Lung (tissue), 12 donors: Measurements from ENCODE around the gene PXN. TPM values are rescaled to one million over a fixed set of nuclear protein-coding genes. Genes with fewer than 3 reads are reported as not detected.
"Not testable (repeated sequence)": the region's sequence is repeated elsewhere in the genome, so short reads cannot be mapped to it uniquely, and the experiment has no call there.

Source experiments
- ATAC-seq: fragments of 200-7000 bp; cut with Tn5 transposase; one replicate; pipeline ENCODE4 v1.9.1; 2020; ENCODE audit warnings: moderate number of reproducible peaks; ENCODE audit not compliant: insufficient read depth, low FRiP score
- DNase-seq, 3 donors: peaks; one replicate each; pipeline ENCODE4 v3.0.0-alpha.2; 2013 to 2017
- H3K27ac ChIP-seq, 2 donors: one replicate each; pipeline ENCODE4 v1.5.1; 2013; ENCODE audit warnings: mild to moderate bottlenecking in 2 of 2, moderate library complexity in 2 of 2, control low read depth in 1 of 2, inconsistent platforms in 1 of 2, low read depth in 1 of 2, low read length in 1 of 2
- H3K27me3 ChIP-seq, 3 donors: one replicate each; pipeline ENCODE4 v1.5.1; 2013; ENCODE audit warnings: low read length in 2 of 3; ENCODE audit not compliant: control insufficient read depth in 3 of 3, insufficient read depth in 3 of 3
- H3K36me3 ChIP-seq, 4 donors: one replicate each; pipeline ENCODE4 v1.5.1; 2013; ENCODE audit warnings: low read length in 4 of 4, mild to moderate bottlenecking in 1 of 4, moderate library complexity in 1 of 4; ENCODE audit not compliant: control insufficient read depth in 4 of 4, insufficient read depth in 4 of 4
- H3K4me1 ChIP-seq, 5 donors: one replicate each; pipeline ENCODE4 v1.5.1; 2013; ENCODE audit warnings: low read length in 5 of 5, mild to moderate bottlenecking in 2 of 5, moderate library complexity in 1 of 5; ENCODE audit not compliant: control insufficient read depth in 5 of 5, insufficient read depth in 5 of 5
- H3K4me3 ChIP-seq: one replicate; pipeline ENCODE4 v1.5.1; 2013; ENCODE audit warnings: mild to moderate bottlenecking, control low read depth, moderate library complexity
- H3K9ac ChIP-seq, 2 donors: one replicate each; pipeline ENCODE4 v1.5.1; 2013; ENCODE audit warnings: low read length in 2 of 2, control low read depth in 1 of 2; ENCODE audit not compliant: insufficient read depth in 1 of 2
- H3K9me3 ChIP-seq, 4 donors: one replicate each; pipeline ENCODE4 v1.5.1; 2013; ENCODE audit warnings: low read length in 3 of 4, mild to moderate bottlenecking in 1 of 4, moderate library complexity in 1 of 4; ENCODE audit not compliant: control insufficient read depth in 4 of 4, insufficient read depth in 3 of 4
- CTCF ChIP-seq: IDR thresholded peaks from 2 replicates; pipeline ENCODE4 v1.5.1; 2012; ENCODE audit warnings: mild to moderate bottlenecking; ENCODE audit errors: control extremely low read depth, extremely low read depth
- WGBS, 2 donors: extraction: QIAGEN DNeasy Blood & Tissue Kit; methylation state at CpG; one replicate each; pipeline ENCODE4 v1.1.7; 2013; 5-methylcytosine and 5-hydroxymethylcytosine counted together
- polyA plus RNA-seq, 2 donors: library from polyadenylated mRNA; stranded (reverse); fragments of 200-250 nt; gene quantifications; one replicate each; pipeline ENCODE4 v1.2.1, GENCODE V29; 2013
- total RNA-seq, 2 donors: library from RNA; depleted of rRNA in 1 of 2; stranded (reverse); fragments of >200 nt in 1 of 2; gene quantifications; one replicate each; pipeline ENCODE4 v1.2.1, GENCODE V29; 2014 to 2021
- donor health status: control.
- donor health status: control.
- donor health status: Bipolar disorder and iron deficiency.
- donor health status: healthy.
- donor health status: DM: yes; HTN: yes; CAD: no.

The PXN gene
- total and polyA plus RNA-seq, 4 donors, result 81.1 to 117 (median 90.6) TPM

- H3K4me3 ChIP-seq, result no peak overlapping the region
Observed at GRCh38 chr12:120257041-120257821, 8.3 kb downstream of the PXN start.

GRCh38 chr12:120254809-120255208 lies 10.7 kb downstream of the PXN start:
- peaks cover 8 to 34% (median 11%) of the 10 kb centered on the region in 5 donors for H3K4me1 ChIP-seq
- TF ChIP-seq CTCF, result no peak
- ATAC-seq (no peak), DNase-seq (no peak)
- H3K9me3 ChIP-seq, result no peaks in the 10 kb centered on the region
- peaks cover 0 to 5% (median 0%) of the 10 kb centered on the region in 4 donors for H3K36me3 ChIP-seq
- no peak overlapping the region for H3K9ac ChIP-seq
- H3K27ac ChIP-seq, result peak overlapping the region; percentile 62 to 72
- 65 to 71% methylated on average over 7 of the region's 7 CpGs for WGBS, 2 donors
- H3K27me3 ChIP-seq, result no peaks in the 10 kb centered on the region
- no peak overlapping the region for H3K4me3 ChIP-seq

More at GRCh38 chr12:120257041-120257821, 8.3 kb downstream of the PXN start:
- ATAC-seq (no peak), DNase-seq (peak; percentile 83 to 96 (median 95))
- H3K4me1 ChIP-seq, result peaks cover 8 to 41% (median 12%) of the 10 kb centered on the region in 5 donors
- 36 to 61% methylated on average over 9 of the region's 9 CpGs for WGBS, 2 donors
- H3K36me3 ChIP-seq, result peaks cover 0 to 5% (median 0%) of the 10 kb centered on the region in 4 donors
- H3K27me3 ChIP-seq, result no peaks in the 10 kb centered on the region
- TF ChIP-seq CTCF, result no peak
- H3K9ac ChIP-seq, result peak overlapping the region; percentile 13 to 73
- H3K9me3 ChIP-seq, result no peaks in the 10 kb centered on the region
- peak overlapping the region; percentile 76 to 78 for H3K27ac ChIP-seq

- not testable (repeated sequence) for H3K4me3 ChIP-seq, H3K9me3 ChIP-seq, DNase-seq, ATAC-seq, H3K27me3 ChIP-seq, H3K9ac ChIP-seq, H3K36me3 ChIP-seq
- WGBS, 2 donors, result 35 to 56% methylated on average over 6 of the region's 6 CpGs
- peak overlapping the region; percentile 17 to 48 for H3K27ac ChIP-seq
- H3K4me1 ChIP-seq, result peaks cover 12 to 36% (median 18%) of the 10 kb centered on the region in 5 donors
Observed at GRCh38 chr12:120253313-120253712, 12.2 kb downstream of the PXN start.

GRCh38 chr12:120252071-120252906 lies 13.2 kb downstream of the PXN start:
- ATAC-seq (peak; percentile 78), DNase-seq (no peak)
- no peak overlapping the region for H3K9ac ChIP-seq
- H3K27ac ChIP-seq, result peak overlapping the region; percentile 23 to 57
- H3K9me3 ChIP-seq, result no peaks in the 10 kb centered on the region
- H3K4me3 ChIP-seq, result no peak overlapping the region
- peaks cover 15 to 36% (median 24%) of the 10 kb centered on the region in 5 donors for H3K4me1 ChIP-seq
- no peaks in the 10 kb centered on the region for H3K27me3 ChIP-seq
- no peak for TF ChIP-seq CTCF
- peaks cover 0 to 5% (median under 1%) of the 10 kb centered on the region in 4 donors for H3K36me3 ChIP-seq
- WGBS, 2 donors, result 77 to 78% methylated on average over 12 of the region's 12 CpGs

- DNase-seq, H3K9me3 ChIP-seq, H3K9ac ChIP-seq, H3K4me3 ChIP-seq, H3K36me3 ChIP-seq, H3K27me3 ChIP-seq, ATAC-seq: not testable (repeated sequence)
- Histone ChIP-seq H3K27ac (peak overlapping the region; percentile 3 to 57), H3K4me1 (peaks cover 12 to 28% (median 26%) of the 10 kb centered on the region in 5 donors)
- WGBS, 2 donors, result 85 to 91% methylated on average over 12 of the region's 12 CpGs
Observed at GRCh38 chr12:120251364-120252070, 14.0 kb downstream of the PXN start.
